ENCODE results near the gene TMTC1. TPM values are rescaled to one million over a fixed set of nuclear protein-coding genes. Genes with fewer than 3 reads are reported as not detected.
A peak's percentile ranks its signal among the peaks of the same experiment; 100 is the strongest.

TMTC1 gene
- total and polyA plus RNA-seq, 2 donors: 5.4 to 9.3 TPM

DNA sequence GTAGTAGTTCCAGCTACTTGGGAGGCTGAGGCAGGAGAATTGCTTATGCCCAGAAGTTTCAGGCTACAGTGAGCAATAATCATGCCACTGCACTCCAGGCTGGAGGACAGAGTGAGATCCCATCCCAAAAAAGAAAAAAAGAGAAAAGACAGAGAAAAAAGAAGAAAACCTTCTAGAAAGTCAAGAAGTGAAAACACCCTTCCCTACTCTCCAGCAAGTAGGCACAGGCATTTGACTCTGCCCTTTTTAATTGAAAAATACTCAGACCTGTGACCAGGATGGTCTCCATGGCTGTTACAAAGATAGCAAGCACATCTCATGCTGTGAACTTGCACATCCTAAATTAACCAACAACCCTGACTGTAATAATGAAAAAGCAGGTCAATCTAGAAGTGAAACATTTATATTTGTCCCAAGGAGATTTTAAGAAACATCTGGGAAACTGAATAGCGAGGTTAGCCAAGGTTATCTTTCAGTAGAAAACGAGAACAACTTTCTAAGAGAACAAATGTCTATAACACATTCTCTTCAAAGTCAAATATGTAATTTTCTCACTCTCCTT, 2.0 kb downstream of the TMTC1 start:
- H3K9me3 ChIP-seq (ENCODE audit: control insufficient read depth in 2 of 2, insufficient read depth in 1 of 2, low read length in 1 of 2): no peaks in the 10 kb centered on the region
- peak overlapping the region; percentile 11 to 33 for H3K4me3 ChIP-seq (ENCODE audit: low read length in 2 of 2)
- peaks cover 41 to 45% of the 10 kb centered on the region in 2 donors for H3K27me3 ChIP-seq (ENCODE audit: control insufficient read depth in 2 of 2, insufficient read depth in 1 of 2, low read length in 1 of 2)
- no peaks in the 10 kb centered on the region for H3K36me3 ChIP-seq (ENCODE audit: control insufficient read depth in 2 of 2, insufficient read depth in 2 of 2, low read length in 1 of 2)
- H3K27ac ChIP-seq (ENCODE audit: low read depth in 1 of 2, low read length in 1 of 2): no peak overlapping the region
- 79% methylated on average over 2 of the region's 2 CpGs for WGBS
- DNase-seq (ENCODE audit: low read depth in 6 of 9, low spot score in 9 of 9): no peak
- H3K4me1 ChIP-seq (ENCODE audit: control insufficient read depth in 2 of 2, insufficient read depth in 2 of 2, low read length in 2 of 2): no peaks in the 10 kb centered on the region

DNA sequence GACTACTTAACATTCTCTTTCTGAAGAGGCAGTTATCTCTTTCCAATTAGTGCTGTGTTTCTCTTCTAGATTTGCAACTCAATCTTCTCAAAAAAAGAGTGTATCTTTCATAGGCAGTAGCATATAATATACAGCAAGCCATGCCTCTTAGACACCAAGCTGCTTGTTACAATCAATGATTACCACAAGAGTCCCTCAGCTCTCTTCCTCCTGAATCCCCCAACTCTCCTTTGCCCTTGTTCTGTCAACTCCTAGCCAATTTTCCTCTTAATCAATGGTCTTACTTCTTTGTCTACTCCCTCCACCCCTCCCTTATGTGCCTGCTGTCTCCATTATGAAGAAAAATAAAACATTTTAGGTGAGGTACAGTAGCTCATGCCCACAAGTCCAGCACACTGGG, 2.6 kb downstream of the TMTC1 start:
- H3K36me3 ChIP-seq (ENCODE audit: control insufficient read depth in 2 of 2, insufficient read depth in 2 of 2, low read length in 1 of 2): no peaks in the 10 kb centered on the region
- H3K9me3 ChIP-seq (ENCODE audit: control insufficient read depth in 2 of 2, insufficient read depth in 1 of 2, low read length in 1 of 2): no peaks in the 10 kb centered on the region
- H3K4me1 ChIP-seq (ENCODE audit: control insufficient read depth in 2 of 2, insufficient read depth in 2 of 2, low read length in 2 of 2): no peaks in the 10 kb centered on the region
- no peak overlapping the region for H3K4me3 ChIP-seq (ENCODE audit: low read length in 2 of 2)
- H3K27ac ChIP-seq (ENCODE audit: low read depth in 1 of 2, low read length in 1 of 2): no peak overlapping the region
- H3K27me3 ChIP-seq (ENCODE audit: control insufficient read depth in 2 of 2, insufficient read depth in 1 of 2, low read length in 1 of 2): peaks cover 41 to 44% of the 10 kb centered on the region in 2 donors
- DNase-seq (ENCODE audit: low read depth in 6 of 9, low spot score in 9 of 9): no peak

DNA sequence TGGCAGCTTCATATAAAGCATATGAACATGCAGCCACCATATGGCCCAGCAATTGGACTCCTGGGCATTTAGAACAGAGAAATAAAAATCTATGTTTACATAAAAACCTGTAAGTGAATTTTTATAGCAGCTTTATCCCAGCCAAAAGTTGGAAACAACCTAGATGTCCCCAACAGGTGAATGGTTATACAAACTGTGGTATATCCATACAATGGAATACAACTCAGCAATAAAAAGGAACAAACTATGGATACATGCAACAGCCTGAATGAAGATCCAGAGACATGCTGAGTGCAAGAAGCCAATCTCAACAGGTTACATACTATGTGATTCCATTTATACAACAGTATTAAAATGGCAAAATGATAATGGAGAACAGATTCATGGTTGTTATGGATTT, 3.7 kb downstream of the TMTC1 start:
- Histone ChIP-seq H3K4me1 (ENCODE audit: control insufficient read depth in 2 of 2, insufficient read depth in 2 of 2, low read length in 2 of 2) (no peaks in the 10 kb centered on the region), H3K27ac (ENCODE audit: low read depth in 1 of 2, low read length in 1 of 2) (no peak overlapping the region), H3K4me3 (ENCODE audit: low read length in 2 of 2) (no peak overlapping the region), H3K27me3 (ENCODE audit: control insufficient read depth in 2 of 2, insufficient read depth in 1 of 2, low read length in 1 of 2) (peaks cover 33 to 35% of the 10 kb centered on the region in 2 donors), H3K36me3 (ENCODE audit: control insufficient read depth in 2 of 2, insufficient read depth in 2 of 2, low read length in 1 of 2) (no peaks in the 10 kb centered on the region), H3K9me3 (ENCODE audit: control insufficient read depth in 2 of 2, insufficient read depth in 1 of 2, low read length in 1 of 2) (no peaks in the 10 kb centered on the region)
- DNase-seq (ENCODE audit: low read depth in 6 of 9, low spot score in 9 of 9): no peak

DNA sequence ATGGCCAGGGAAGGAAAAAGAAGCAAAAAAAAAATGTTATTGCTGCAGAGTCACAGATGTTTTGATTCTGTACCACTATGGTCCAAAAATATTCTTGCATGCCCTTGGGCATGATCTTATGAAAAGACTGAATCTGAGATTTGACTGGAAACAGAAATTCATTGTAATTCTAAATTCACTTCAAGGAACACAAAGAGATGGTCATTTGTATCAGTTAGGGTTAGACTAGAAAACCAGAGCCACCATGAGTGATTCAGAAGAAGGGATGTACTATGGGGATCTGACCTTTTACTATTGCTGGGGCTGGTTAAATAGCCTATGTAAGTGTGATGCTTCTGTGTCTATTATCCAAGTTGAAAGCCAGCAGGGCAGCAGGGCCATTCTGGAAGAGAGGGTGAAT, 5.2 kb downstream of the TMTC1 start:
- Histone ChIP-seq H3K4me3 (ENCODE audit: low read length in 2 of 2) (no peak overlapping the region), H3K9me3 (ENCODE audit: control insufficient read depth in 2 of 2, insufficient read depth in 1 of 2, low read length in 1 of 2) (no peaks in the 10 kb centered on the region)

DNA sequence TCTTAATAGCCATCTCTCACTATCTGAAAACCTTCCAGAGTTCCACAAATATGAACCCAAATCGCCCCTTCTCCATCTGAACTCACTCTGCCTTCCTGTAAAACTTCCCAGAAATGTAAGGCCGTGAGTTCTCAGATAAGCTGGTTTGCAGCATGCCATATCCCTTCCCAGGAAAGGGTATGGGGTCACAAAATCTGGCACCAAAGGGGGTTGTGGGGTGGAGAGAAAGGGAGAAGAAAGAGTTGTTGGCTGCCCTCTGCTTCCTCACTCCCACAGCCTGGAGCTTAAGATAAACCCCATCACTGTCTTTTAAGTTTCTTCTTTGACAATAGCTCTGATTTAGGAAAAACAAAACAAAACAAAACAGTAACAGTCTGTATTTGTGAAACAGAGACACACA, 10.7 kb downstream of the TMTC1 start:
- H3K4me3 ChIP-seq (ENCODE audit: low read length in 2 of 2): no peak overlapping the region
- no peaks in the 10 kb centered on the region for H3K36me3 ChIP-seq (ENCODE audit: control insufficient read depth in 2 of 2, insufficient read depth in 2 of 2, low read length in 1 of 2)
- WGBS: 62% methylated on average over 2 of the region's 2 CpGs
- no peaks in the 10 kb centered on the region for H3K4me1 ChIP-seq (ENCODE audit: control insufficient read depth in 2 of 2, insufficient read depth in 2 of 2, low read length in 2 of 2)
- H3K9me3 ChIP-seq (ENCODE audit: control insufficient read depth in 2 of 2, insufficient read depth in 1 of 2, low read length in 1 of 2): no peaks in the 10 kb centered on the region
- no peaks in the 10 kb centered on the region for H3K27me3 ChIP-seq (ENCODE audit: control insufficient read depth in 2 of 2, insufficient read depth in 1 of 2, low read length in 1 of 2)
- H3K27ac ChIP-seq (ENCODE audit: low read depth in 1 of 2, low read length in 1 of 2): no peak overlapping the region
- no peak for DNase-seq (ENCODE audit: low read depth in 6 of 9, low spot score in 9 of 9)

More for the DNA sequence above, 5.2 kb downstream of the TMTC1 start:
- no peak for DNase-seq (ENCODE audit: low read depth in 6 of 9, low spot score in 9 of 9)
- no peak overlapping the region for H3K27ac ChIP-seq (ENCODE audit: low read depth in 1 of 2, low read length in 1 of 2)
- no peaks in the 10 kb centered on the region for H3K4me1 ChIP-seq (ENCODE audit: control insufficient read depth in 2 of 2, insufficient read depth in 2 of 2, low read length in 2 of 2)
- no peaks in the 10 kb centered on the region for H3K36me3 ChIP-seq (ENCODE audit: control insufficient read depth in 2 of 2, insufficient read depth in 2 of 2, low read length in 1 of 2)
- peaks cover 22 to 23% of the 10 kb centered on the region in 2 donors for H3K27me3 ChIP-seq (ENCODE audit: control insufficient read depth in 2 of 2, insufficient read depth in 1 of 2, low read length in 1 of 2)

DNA sequence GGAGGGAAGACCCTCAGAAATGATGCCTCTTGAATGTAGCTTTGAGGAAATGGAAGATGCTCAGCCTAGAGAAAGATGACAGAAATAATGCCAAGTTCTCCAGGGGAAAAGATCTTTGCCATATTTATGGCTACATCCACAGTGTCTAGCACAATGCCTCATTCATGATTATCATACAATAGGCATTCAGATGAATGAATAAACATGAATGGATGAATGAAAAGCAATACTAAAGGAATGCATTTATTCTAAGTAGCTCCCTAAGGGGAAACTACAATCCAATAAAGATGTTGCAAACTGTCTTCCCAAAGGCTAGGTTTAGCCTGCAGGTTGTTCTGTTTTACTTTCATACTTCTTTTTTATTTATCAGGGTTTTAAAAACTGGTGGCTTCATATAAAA, 12.0 kb downstream of the TMTC1 start:
- Histone ChIP-seq H3K9me3 (ENCODE audit: control insufficient read depth in 2 of 2, insufficient read depth in 1 of 2, low read length in 1 of 2) (no peaks in the 10 kb centered on the region), H3K27ac (ENCODE audit: low read depth in 1 of 2, low read length in 1 of 2) (no peak overlapping the region), H3K4me1 (ENCODE audit: control insufficient read depth in 2 of 2, insufficient read depth in 2 of 2, low read length in 2 of 2) (no peaks in the 10 kb centered on the region), H3K36me3 (ENCODE audit: control insufficient read depth in 2 of 2, insufficient read depth in 2 of 2, low read length in 1 of 2) (no peaks in the 10 kb centered on the region), H3K4me3 (ENCODE audit: low read length in 2 of 2) (no peak overlapping the region), H3K27me3 (ENCODE audit: control insufficient read depth in 2 of 2, insufficient read depth in 1 of 2, low read length in 1 of 2) (no peaks in the 10 kb centered on the region)
- DNase-seq (ENCODE audit: low read depth in 6 of 9, low spot score in 9 of 9): no peak

DNA sequence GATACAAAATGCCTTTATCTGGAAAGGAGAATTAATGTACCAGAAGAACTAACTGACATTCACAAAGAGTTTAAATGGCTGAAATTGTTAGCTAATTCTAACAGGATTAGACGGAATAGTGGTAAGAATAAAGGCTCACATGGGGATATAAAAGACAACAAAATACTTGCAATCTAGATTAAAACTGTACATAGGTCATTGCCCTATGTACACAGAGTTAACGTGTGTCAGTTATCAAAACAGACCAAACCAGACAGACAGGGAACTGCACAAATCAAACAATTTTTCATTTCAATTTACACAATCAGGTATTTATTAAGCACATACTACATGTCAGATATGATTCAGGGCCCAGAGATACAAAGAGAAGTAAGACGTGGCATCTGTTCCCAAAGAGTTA, 12.6 kb downstream of the TMTC1 start:
- 91% methylated on average over 3 of the region's 3 CpGs for WGBS
- Histone ChIP-seq H3K27ac (ENCODE audit: low read depth in 1 of 2, low read length in 1 of 2) (no peak overlapping the region), H3K36me3 (ENCODE audit: control insufficient read depth in 2 of 2, insufficient read depth in 2 of 2, low read length in 1 of 2) (no peaks in the 10 kb centered on the region), H3K4me3 (ENCODE audit: low read length in 2 of 2) (no peak overlapping the region), H3K4me1 (ENCODE audit: control insufficient read depth in 2 of 2, insufficient read depth in 2 of 2, low read length in 2 of 2) (no peaks in the 10 kb centered on the region), H3K27me3 (ENCODE audit: control insufficient read depth in 2 of 2, insufficient read depth in 1 of 2, low read length in 1 of 2) (no peaks in the 10 kb centered on the region), H3K9me3 (ENCODE audit: control insufficient read depth in 2 of 2, insufficient read depth in 1 of 2, low read length in 1 of 2) (no peaks in the 10 kb centered on the region)
- no peak for DNase-seq (ENCODE audit: low read depth in 6 of 9, low spot score in 9 of 9)

DNA sequence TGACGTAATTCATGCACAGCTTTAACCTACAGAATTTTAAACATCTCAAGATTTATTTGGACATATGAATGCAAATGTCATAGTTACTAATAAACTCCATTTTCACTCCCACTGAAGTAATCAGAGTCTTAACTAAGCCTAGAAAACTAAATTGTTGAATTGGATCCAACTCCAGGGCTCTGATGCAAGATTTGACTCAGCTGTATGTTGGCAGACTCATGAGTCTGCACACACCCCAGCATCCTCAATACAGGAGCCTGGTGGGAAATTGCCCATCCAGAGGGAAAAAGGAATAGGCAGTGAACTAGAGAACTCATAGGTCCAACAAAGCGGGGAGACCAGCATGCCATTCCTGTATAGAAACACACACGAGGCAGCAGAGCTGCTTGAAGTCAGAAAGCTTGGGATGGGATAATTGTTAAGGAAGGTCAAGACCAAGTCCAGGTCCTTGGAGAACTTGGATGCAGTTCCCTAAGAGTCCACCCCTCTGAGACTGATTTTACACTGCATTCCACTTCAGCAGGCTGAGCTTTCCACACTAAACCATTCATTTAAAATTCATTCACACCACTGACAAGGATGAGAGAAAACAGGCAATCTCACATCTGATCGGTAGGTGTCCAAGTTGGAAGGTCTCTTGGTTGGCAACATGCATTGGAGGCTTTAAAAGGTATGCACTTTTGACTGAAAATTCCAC, 14.4 kb downstream of the TMTC1 start:
- Histone ChIP-seq H3K9me3 (ENCODE audit: control insufficient read depth in 2 of 2, insufficient read depth in 1 of 2, low read length in 1 of 2) (no peaks in the 10 kb centered on the region), H3K27ac (ENCODE audit: low read depth in 1 of 2, low read length in 1 of 2) (no peak overlapping the region), H3K36me3 (ENCODE audit: control insufficient read depth in 2 of 2, insufficient read depth in 2 of 2, low read length in 1 of 2) (no peaks in the 10 kb centered on the region), H3K4me3 (ENCODE audit: low read length in 2 of 2) (no peak overlapping the region), H3K4me1 (ENCODE audit: control insufficient read depth in 2 of 2, insufficient read depth in 2 of 2, low read length in 2 of 2) (no peaks in the 10 kb centered on the region), H3K27me3 (ENCODE audit: control insufficient read depth in 2 of 2, insufficient read depth in 1 of 2, low read length in 1 of 2) (no peaks in the 10 kb centered on the region)
- 95% methylated on average over 4 of the region's 4 CpGs for WGBS
- no peak for DNase-seq (ENCODE audit: low read depth in 6 of 9, low spot score in 9 of 9)

DNA sequence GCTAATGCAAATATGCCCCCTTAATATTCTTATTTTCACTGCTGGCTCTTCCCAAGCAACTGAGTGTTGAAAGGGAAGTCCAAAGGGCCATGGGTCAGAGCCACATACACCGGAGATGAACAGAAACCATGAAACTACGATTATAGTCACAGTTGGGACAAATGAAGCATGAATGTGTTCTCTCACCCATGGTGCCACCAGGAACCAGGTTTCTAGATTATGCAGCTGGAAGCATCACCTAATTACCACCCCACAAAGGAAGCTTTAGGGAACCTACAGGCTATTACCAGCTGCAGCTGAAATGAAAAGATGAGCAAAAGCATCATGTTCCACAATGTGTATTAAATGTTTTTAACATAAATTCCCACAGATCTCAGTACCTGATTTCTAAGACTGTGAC, 15.4 kb downstream of the TMTC1 start:
- no peak overlapping the region for H3K27ac ChIP-seq (ENCODE audit: low read depth in 1 of 2, low read length in 1 of 2)
- no peak for DNase-seq (ENCODE audit: low read depth in 6 of 9, low spot score in 9 of 9)
- WGBS: 89% methylated on average over 2 of the region's 2 CpGs
- H3K9me3 ChIP-seq (ENCODE audit: control insufficient read depth in 2 of 2, insufficient read depth in 1 of 2, low read length in 1 of 2): no peaks in the 10 kb centered on the region
- no peak overlapping the region for H3K4me3 ChIP-seq (ENCODE audit: low read length in 2 of 2)
- no peaks in the 10 kb centered on the region for H3K27me3 ChIP-seq (ENCODE audit: control insufficient read depth in 2 of 2, insufficient read depth in 1 of 2, low read length in 1 of 2)
- no peaks in the 10 kb centered on the region for H3K4me1 ChIP-seq (ENCODE audit: control insufficient read depth in 2 of 2, insufficient read depth in 2 of 2, low read length in 2 of 2)
- no peaks in the 10 kb centered on the region for H3K36me3 ChIP-seq (ENCODE audit: control insufficient read depth in 2 of 2, insufficient read depth in 2 of 2, low read length in 1 of 2)
